OCI-M2 (cell line): ENCODE measurements around the gene TRIP12.
"Not testable (repeated sequence)": the region's sequence is repeated elsewhere in the genome, so short reads cannot be mapped to it uniquely, and the experiment has no call there.

Experiments
- DNase-seq: peaks from one replicate; lab custom pipeline; 2025; ENCODE audit not compliant: unreplicated experiment; lab: John Stamatoyannopoulos, UW

The TRIP12 gene

DNA sequence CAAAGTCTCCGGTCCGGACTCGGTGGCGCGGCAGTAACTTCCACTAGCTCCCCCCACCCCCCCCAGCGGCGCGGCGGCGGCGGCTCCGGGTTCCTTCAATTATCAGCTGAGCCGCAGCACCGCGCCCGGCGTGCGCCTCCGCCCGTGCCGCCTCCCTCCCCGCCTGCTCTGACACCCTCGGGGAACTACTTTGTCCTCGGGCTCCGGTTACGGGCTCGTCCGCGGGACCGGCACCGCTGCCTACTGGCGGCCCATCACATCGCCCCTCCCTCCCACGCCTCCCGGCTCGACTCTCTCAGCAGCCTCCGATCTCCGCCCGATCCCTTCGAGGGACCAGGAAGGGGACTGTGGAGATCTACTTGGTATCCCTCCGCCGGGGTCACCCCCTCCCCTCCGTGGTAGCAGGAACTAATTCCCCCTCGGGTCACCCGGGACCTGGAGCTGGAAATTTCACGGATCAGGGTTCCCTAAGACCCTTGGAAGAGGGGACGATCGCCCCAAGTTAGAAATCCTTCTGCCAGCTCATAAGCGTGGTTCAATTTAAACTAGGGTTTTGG, at the start of gene TRIP12:
Gene TRIP12, minus strand, starts transcription at position 118 of the 557 bp plus-strand sequence. CDS start 41,930 bp downstream, outside the sequence.
- peak; percentile 66 for DNase-seq

DNA sequence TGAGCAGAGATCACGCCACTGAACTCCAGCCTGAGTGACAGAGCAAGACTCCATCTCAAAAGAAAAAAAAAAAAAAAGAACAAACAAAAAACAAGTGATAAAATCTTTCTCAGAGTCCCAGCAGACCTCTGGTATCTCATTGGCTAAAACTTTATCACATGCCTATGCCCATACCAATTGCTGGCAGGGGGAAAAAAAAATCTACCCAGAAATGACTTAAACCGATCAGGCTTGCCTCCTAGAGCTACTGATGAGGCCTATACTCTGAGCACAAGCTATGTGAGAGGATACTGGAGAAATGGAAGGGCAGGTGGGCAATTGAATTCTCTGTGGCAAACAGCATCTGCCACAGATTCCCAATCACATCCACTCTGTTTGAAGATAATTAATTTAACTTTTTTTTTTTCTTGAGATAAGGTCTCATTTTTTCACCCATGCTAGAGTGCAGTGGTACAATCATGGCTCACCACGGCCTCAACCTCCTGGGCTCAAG, 49.5 kb upstream of the TRIP12 start:
- no peak for DNase-seq

DNA sequence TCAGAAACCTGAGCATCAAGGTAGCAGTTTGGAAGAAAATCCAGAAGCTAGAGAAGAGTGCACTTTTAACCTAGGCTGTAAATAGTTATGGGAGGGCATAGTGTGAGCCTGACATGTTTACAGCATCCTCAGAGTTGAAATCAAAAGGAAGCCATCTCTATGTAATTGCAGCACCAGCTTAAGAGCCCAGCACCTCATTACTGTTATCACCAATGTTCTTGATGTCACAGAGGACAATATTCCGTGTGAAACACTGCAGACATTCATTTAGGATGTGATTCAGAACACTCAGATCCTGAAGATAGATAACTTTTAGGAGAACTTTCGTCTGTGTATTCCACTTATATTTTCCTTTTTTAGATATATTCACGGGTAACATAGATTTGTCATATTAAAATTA, 48.6 kb upstream of the TRIP12 start:
- DNase-seq, result no peak

DNA sequence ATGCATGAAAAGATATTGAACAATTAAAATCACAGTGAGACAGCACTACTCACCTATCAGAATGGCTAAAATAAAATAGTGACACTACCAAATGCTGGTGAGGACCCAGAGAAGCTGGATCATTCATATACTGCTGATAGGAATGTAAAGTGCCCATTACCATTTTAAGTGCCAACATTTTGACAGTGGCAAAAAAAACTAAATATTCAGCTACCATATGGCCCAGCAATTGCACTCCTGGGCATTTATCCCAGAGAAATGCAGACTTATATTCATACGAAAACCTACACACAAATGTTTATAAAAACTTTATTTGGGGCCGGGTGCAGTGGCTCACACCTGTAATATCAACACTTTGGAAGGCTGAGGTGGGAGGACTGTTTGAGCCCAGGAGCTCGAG, 48.1 kb upstream of the TRIP12 start:
- no peak for DNase-seq

DNA sequence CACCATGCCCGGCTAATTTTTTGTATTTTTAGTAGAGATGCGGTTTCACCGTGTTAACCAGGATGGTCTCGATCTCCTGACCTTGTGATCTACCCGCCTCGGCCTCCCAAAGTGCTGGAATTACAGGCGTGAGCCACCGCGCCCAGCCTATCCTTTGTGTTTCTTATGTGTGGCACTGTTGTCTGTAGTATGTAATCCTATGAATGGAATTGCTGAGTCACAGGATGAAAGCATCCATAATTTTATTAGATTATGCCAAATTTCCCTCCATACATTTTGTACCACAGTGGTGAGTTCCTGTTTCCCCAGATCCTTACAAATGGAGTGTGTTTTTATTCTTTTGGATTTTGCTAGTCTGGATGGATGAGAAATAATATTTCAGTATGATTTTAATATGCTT, 41.8 kb upstream of the TRIP12 start:
- DNase-seq, result not testable (repeated sequence)

DNA sequence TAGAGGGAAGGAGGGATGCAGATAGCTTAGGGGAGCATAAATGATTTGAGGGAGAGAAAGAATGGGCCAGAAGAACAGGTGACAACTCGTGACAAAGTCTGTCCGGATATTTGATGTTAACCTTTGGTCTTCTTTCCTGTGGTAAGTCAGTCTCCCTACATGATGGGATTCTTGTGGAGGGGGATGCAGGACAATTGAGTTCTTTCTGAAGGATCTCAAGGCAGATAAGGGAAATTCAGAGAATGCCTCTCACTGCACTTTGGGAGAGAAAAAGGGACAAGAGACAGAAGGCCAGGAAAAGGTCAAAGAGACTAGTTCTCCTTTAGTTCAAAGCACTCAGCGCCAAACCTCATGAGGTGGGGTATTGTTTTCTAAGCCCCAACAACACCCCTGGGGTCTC, 34.7 kb upstream of the TRIP12 start:
- DNase-seq, result no peak

DNA sequence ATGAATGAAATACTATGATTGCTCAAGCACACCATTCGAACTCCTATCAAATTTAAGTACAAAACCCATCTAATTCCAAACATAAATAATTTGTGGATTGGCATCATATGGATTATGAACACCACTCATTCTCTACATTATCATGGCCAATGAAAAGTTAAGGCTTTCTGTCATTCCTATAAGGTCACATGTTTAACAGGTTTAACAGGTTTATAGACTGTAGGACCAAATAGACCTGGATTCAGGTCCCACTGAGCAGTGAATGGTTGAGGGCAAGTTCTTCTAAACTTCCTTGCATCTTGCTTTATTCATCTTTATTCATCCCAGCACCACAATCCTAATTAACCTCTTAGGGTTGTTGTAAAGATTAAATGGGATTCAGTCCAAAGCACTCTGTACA, 33.9 kb upstream of the TRIP12 start:
- no peak for DNase-seq

DNA sequence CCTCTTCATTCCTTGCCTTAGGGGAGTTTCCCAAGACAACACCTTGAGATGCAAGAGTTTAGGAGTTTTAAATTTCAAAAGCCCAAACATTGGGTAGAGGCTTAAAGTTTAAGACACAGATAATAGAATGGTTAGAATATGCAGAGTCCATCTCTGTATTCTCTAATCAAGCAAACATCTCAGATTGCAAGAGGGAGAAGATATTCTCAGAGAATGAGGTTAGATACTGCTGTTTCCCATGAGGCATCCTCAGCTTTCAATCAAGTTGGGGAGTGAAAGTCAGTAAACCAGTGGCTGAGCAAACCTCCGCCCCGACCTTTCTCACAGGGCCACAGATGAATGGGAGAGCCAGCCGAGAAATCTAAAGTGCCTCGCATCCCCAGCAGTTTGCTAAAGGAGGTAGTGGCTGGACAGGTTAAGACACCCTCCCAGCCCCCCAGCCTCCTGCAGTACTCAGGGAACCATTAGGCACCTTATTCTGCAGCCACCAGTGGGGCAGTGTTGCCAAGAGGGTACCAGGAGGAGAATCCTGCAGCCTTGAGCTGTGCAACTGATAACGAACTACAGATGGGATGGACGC, 30.5 kb upstream of the TRIP12 start:
- DNase-seq, result no peak

DNA sequence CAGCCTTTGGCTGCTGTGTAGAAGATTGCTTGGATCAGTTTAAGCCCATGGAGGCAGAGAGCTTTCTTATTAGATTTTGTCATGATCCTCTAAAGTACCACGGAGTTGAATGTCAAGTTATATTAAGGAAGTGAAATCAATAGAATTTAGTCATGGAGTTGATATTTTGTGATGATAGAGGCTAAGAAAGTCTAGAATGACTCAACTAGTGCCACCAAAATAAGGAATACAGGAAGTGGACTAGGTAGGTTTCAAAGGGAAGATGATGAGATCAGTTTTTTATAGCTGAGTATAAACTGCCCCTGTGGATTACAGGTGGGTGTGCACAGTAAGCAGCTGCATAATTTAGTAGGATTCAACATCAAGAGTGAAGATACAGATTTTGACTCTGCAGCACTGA, 25.7 kb upstream of the TRIP12 start:
- DNase-seq, result no peak

DNA sequence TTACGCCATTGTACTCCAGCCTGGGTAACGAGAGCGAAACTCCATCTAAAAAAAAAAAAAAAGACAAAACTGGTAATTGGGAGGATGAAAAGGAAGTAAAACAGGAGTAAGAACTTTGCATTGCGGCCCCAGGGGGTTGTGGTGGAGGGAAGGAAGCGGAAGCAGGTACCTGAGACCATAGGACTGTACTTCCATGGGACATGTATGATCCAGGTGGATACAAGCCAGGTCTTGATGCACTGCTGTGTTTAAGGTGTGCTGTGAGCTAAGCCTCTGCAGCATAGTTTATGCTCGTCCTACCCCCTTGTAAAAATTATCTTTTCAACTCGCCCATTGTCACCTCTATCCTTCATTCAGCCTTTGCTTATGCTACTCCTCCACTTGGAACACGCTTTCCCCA, 24.2 kb upstream of the TRIP12 start:
- DNase-seq, result no peak

DNA sequence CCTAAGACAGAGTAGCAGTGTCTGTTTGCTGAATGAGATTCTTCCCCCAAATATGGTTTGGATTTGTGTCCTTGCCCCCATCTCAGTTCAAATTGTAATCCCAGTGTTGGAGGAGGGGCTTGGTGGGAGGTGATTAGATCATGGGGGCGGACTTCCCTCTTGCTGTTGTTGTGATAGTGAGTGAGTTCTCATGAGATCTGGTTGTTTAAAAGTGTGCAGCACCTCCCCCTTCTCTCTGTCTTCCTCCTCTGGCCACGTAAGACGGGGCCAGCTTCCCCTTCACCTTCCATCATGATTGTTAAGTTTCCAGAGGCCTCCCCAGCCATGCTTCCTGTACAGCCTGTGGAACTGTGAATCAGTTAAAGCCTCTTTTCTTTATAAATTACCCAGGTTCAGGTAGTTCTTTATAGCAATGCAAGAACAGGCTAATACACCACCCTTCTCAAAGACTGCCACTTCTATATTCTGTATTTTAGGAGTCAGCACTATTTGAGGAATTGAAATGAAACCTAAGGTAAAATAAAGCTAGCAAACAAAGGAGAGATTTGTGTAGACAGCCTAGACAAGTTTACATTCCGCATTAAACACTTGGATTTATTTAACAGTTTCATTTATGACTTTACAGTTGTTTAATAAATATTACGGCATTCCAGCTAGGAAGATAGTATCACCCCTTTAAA, 22.1 kb upstream of the TRIP12 start:
- no peak for DNase-seq

DNA sequence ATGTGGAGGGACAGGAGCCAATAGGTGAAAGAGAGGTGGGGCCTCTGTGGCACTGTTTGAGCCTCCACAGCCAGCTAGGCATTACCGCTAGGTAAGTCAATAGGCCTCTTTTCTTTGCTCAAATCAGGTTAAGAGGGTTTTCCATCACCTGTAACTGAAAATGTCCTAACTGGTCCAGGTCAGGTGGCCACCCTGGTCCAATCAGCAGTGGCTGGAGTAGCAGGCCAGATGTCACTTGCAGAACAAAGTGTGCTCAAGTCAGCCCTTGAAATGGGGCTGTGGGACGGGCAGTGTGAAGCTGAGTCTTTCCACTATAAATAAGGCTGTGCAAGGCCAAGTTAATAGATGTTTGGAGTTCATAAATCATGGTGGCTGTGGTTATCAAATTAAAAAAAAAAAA, 21.4 kb upstream of the TRIP12 start:
- no peak for DNase-seq

DNA sequence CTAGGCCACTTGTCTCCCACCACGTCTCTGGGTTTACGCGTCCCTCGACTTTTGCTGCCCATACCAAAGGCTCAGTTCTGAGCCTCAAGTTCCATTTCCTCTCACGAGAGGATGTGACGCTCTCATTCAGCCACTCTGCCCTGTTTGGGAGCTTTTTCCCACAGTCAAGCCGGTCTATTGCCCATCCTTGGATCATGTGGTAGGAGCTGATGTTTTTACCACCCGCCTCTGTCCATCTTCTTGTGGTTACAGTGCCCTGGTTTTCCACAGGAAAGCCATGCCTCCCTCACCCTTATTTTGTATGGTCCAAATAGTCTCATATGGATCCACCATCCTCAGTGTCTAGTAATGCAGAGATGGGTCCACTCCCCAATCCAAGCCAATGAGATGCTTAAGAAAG, 20.9 kb upstream of the TRIP12 start:
- no peak for DNase-seq

DNA sequence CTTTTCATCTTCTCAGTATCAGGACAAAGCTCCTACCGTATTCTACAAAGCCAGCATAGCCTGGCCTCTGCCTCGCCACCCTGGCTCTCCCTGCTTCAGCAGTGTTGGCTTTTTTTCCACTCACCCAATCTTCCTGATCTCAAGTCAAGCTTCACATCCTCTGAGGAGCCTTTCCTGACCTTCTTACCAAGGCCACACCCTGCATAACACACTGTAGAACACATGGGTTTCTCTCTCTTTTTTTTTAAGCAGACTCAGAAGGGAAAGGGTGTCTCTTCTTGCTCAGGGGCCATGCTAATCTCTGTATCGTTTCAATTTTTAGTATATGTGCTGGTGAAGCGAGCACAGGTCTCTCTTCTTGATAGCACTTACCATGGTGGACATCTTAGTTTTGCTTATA, 15.7 kb upstream of the TRIP12 start:
- DNase-seq, result no peak

DNA sequence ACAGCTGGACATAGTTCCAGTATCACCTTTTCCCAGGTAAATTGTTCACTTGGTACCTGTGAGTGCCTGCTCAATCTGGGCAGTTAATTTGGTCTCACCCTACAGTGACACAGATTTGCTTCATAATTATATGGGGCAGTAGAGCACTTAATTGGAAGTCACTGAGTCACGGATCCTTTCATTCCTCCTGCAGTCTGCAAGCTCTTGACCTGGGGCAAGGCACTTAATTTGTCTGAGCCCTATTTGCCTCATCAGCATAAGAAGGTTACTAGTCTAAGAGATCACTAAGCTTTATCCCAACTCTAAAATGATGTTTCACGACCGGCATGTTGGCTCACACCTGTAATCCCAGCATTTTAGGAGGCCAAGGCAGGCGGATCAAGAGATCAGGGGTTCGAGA, 9.4 kb upstream of the TRIP12 start:
- DNase-seq, result no peak

DNA sequence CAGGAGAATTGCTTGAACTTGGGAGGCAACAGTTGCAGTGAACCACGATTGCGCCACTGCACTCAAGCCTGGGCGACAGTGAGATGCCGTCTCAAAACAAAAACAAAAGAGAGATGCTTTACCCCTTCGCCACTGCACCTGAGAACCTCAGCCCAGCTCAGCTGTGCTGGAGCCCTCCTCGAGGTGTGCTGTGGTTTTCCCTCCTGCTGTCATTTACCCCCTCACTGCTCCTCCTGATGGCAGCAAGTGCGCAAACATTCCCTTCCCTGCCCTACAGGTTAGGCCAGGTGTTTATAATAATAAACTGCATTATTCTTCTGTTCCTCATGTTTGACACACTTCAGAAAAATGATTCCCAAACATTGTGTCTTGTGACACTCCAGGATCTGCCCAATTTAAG, 8.8 kb upstream of the TRIP12 start:
- DNase-seq, result no peak

DNA sequence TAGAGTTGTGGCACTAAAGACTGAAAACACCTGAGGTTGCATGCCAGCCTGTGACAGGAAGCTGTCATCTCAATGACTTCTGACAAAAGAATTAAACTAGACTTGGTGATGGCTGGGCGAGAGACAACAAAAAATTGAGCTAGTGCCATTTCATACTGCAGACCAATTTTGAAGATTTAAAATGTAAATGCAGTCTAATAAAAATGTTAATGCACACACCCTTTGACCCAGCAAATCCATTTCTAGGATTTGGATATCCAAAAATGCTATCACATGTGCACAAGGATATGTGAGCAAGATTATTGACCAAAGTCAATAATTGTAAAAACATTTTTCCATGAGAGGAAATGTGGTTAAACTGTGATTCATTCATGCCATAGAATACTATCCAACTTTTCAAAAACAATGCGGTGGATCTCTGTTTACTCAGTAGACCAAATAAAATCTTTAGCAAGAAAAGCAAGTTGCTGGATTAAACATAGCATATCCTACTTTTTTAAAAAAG, 6.1 kb upstream of the TRIP12 start:
- DNase-seq, result no peak

DNA sequence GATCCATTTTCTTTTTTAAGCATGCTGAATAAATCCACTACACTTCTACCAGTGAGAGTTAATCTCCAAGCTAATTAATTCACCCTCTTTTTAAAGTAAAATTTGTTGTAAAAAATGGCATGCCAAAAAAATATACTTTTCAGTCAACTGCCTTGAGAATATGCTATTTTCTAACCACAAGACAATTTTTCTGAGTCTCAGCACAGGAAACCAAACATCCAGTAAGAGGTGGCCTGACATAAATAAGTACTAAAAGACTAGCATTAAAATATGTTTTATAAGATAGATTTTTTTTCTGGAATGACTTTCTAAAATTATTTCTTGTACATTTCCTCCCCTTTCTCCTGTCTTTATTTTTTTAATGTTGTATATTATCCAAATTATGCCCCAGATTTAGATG, 3.4 kb upstream of the TRIP12 start:
- DNase-seq, result no peak

DNA sequence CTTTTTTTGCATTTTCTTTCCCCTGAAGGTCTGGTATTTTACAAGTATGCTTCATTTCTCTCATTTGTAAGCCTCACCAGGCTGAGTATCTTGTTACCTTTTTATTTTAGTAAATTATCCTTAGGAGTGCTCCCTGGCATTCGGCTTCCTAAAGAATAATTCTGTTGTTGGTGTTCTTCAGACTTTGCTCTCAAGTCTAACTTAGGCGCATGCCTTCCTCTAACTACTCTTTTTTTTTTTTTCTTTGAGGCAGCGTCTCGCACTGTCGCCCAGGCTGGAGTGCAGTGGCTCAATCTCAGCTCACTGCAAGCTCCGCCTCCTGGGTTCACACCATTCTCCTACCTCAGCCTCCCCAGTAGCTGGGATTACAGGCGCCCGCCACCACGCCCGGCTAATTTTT, 2.7 kb upstream of the TRIP12 start:
- DNase-seq, result not testable (repeated sequence)

DNA sequence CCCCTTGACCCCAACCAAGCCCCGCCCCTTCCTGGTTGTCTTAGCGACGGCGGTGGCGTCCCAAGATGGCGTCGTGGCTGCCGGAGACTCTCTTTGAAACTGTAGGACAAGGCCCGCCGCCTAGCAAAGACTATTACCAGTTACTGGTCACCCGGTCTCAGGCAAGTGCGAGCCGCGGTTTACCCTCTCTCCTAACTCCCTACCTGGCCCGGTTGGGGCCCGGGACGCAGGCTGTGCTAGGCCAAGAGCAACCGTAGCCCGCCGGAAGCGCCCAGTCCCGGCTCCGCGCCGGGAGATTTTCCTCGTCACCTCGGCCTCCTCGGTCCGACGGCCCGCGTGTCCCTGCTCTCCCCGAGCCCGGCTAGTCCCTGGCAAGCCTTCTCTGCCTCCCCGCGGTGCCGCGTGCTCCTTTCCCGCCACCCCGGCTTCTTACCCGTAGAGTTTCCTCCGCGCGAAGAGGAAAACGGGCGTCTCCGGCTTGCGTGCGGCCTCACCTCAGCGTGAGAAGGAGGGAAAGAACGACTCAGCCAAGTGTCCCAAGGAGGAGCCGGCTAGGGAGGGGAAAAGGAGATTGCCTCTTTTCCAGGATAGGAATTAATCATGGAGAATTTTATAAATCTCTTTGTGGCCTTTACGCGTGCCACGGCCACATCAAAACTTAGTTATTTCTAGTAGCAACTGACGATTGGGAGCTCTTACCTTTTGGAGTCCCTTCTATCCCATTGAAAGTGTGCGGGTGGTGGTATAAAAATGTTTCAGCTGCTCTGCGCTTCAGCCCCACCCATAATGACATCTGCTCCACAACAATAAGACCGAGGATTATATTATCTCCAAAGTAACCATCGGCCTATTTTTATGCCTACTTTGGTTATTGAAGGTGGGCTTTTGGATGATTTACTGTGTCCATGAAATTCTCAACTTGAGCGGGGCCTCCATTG, 909 bp upstream of the TRIP12 start, which contains the start of gene FBXO36:
Gene FBXO36, plus strand, starts transcription at position 55 of the 938 bp plus-strand sequence. Its CDS starts 11 bp downstream, at position 66.
- DNase-seq, result no peak
